Naive B cell (primary cell): ENCODE results near the gene HOXB2. TPM values are rescaled to one million over a fixed set of nuclear protein-coding genes. Genes with fewer than 3 reads are reported as not detected.

Experiments used
- ATAC-seq, 2 donors: fragments of 150-1000 bp; cut with Tn5 transposase; 2 replicates each; pipeline ENCODE4 v1.10.0; 2021; ENCODE audit warnings: low read depth in 2 of 2, mild to moderate bottlenecking in 2 of 2, moderate library complexity in 2 of 2
- DNase-seq: peaks from one replicate; pipeline ENCODE4 v3.0.0; 2022
- H3K27ac Mint-ChIP-seq, 6 donors: one replicate each; pipeline ENCODE4 v1.8.0; 2020 to 2022; ENCODE audit warnings: mild to moderate bottlenecking in 6 of 6, mixed read lengths in 6 of 6, moderate library complexity in 5 of 6, inconsistent platforms in 2 of 6
- H3K27me3 Mint-ChIP-seq, 3 donors: one replicate each; pipeline ENCODE4 v1.8.0; 2021 to 2022; ENCODE audit warnings: mixed read lengths in 3 of 3, mild to moderate bottlenecking in 1 of 3
- H3K36me3 Mint-ChIP-seq, 2 donors: one replicate each; pipeline ENCODE4 v1.8.0; 2020 to 2022; ENCODE audit warnings: mixed read lengths in 2 of 2, inconsistent platforms in 1 of 2, mild to moderate bottlenecking in 1 of 2
- H3K4me1 Mint-ChIP-seq, 3 donors: one replicate each; pipeline ENCODE4 v1.8.0; 2020 to 2022; ENCODE audit warnings: mixed read lengths in 3 of 3, inconsistent platforms in 1 of 3, mild to moderate bottlenecking in 1 of 3, moderate library complexity in 1 of 3
- H3K4me3 Mint-ChIP-seq, 8 donors: one replicate each; pipeline ENCODE4 v1.8.0; 2020 to 2022; ENCODE audit warnings: mild to moderate bottlenecking in 8 of 8, mixed read lengths in 8 of 8, moderate library complexity in 8 of 8, inconsistent platforms in 2 of 8
- H3K9me3 Mint-ChIP-seq, 7 donors: one replicate each; pipeline ENCODE4 v1.8.0; 2020 to 2022; ENCODE audit warnings: mixed read lengths in 7 of 7, mild to moderate bottlenecking in 5 of 7, inconsistent platforms in 2 of 7, moderate library complexity in 1 of 7
- polyA plus RNA-seq, 6 donors: library from polyadenylated mRNA; unstranded; fragments of 300-500 nt; fragmentation: Illumina TruSeq; gene quantifications; one replicate each; pipeline ENCODE4 v1.2.3, GENCODE V29; 2021; ENCODE audit warnings: low read depth in 6 of 6

HOXB2 gene
- polyA plus RNA-seq, 6 donors from 2014 or later, result 2.3 to 9.3 (median 5.5) TPM

- no peak overlapping the region for H3K4me3 Mint-ChIP-seq
Measured at GRCh38 chr17:48502312-48502711, 42.6 kb downstream of the HOXB2 start.

GRCh38 chr17:48500435-48501426, 44.2 kb downstream of the HOXB2 start:
- peaks cover 25 to 70% (median 59%) of the 10 kb centered on the region in 3 donors for H3K27me3 Mint-ChIP-seq

More at GRCh38 chr17:48502312-48502711, 42.6 kb downstream of the HOXB2 start:
- DNase-seq (no peak), ATAC-seq (no peak)
- no peaks in the 10 kb centered on the region for H3K36me3 Mint-ChIP-seq
- no peaks in the 10 kb centered on the region for H3K4me1 Mint-ChIP-seq
- peaks cover 21 to 65% (median 52%) of the 10 kb centered on the region in 3 donors for H3K27me3 Mint-ChIP-seq
- H3K27ac Mint-ChIP-seq, result no peak overlapping the region
- no peaks in the 10 kb centered on the region for H3K9me3 Mint-ChIP-seq

GRCh38 chr17:48499735-48500434, 45.0 kb downstream of the HOXB2 start:
- Mint-ChIP-seq H3K4me3 (no peak overlapping the region), H3K36me3 (no peaks in the 10 kb centered on the region), H3K9me3 (no peaks in the 10 kb centered on the region), H3K4me1 (no peaks in the 10 kb centered on the region), H3K27me3 (peaks cover 26 to 73% (median 64%) of the 10 kb centered on the region in 3 donors), H3K27ac (peak overlapping the region in 1 of 6 donors; percentile 3)
- ATAC-seq, result no peak
- no peak for DNase-seq

More at GRCh38 chr17:48500435-48501426, 44.2 kb downstream of the HOXB2 start:
- DNase-seq (no peak), ATAC-seq (no peak)
- H3K9me3 Mint-ChIP-seq, result no peaks in the 10 kb centered on the region
- H3K4me3 Mint-ChIP-seq, result no peak overlapping the region
- H3K36me3 Mint-ChIP-seq, result no peaks in the 10 kb centered on the region
- H3K4me1 Mint-ChIP-seq, result no peaks in the 10 kb centered on the region
- peak overlapping the region in 1 of 6 donors; percentile 55 for H3K27ac Mint-ChIP-seq

- Mint-ChIP-seq H3K4me1 (no peaks in the 10 kb centered on the region), H3K27me3 (peaks cover 32 to 73% (median 69%) of the 10 kb centered on the region in 3 donors), H3K9me3 (no peaks in the 10 kb centered on the region), H3K27ac (no peak overlapping the region), H3K36me3 (no peaks in the 10 kb centered on the region), H3K4me3 (no peak overlapping the region)
- DNase-seq, result no peak
- no peak for ATAC-seq
Measured at GRCh38 chr17:48499248-48499647, 45.7 kb downstream of the HOXB2 start.

GRCh38 chr17:48498164-48498850, 46.6 kb downstream of the HOXB2 start:
- ATAC-seq (no peak), DNase-seq (no peak)
- Mint-ChIP-seq H3K36me3 (no peaks in the 10 kb centered on the region), H3K27ac (no peak overlapping the region), H3K27me3 (peaks cover 35 to 71% (median 69%) of the 10 kb centered on the region in 3 donors), H3K4me3 (no peak overlapping the region), H3K4me1 (no peaks in the 10 kb centered on the region), H3K9me3 (no peaks in the 10 kb centered on the region)

- Mint-ChIP-seq H3K4me3 (no peak overlapping the region), H3K9me3 (no peaks in the 10 kb centered on the region), H3K4me1 (peaks cover 0 to 7% (median 0%) of the 10 kb centered on the region in 3 donors), H3K27me3 (peaks cover 28 to 63% (median 60%) of the 10 kb centered on the region in 3 donors), H3K27ac (no peak overlapping the region), H3K36me3 (no peaks in the 10 kb centered on the region)
- ATAC-seq, result no peak
- no peak for DNase-seq
Measured at GRCh38 chr17:48497103-48497502, 47.8 kb downstream of the HOXB2 start.

GRCh38 chr17:48494335-48494734, 50.6 kb downstream of the HOXB2 start:
- peaks cover 5 to 24% (median 15%) of the 10 kb centered on the region in 3 donors for H3K4me1 Mint-ChIP-seq
- no peak overlapping the region for H3K27ac Mint-ChIP-seq
- H3K4me3 Mint-ChIP-seq, result peak overlapping the region in 2 of 8 donors; percentile 13 to 48
- no peak for ATAC-seq
- no peak for DNase-seq
- H3K27me3 Mint-ChIP-seq, result peaks cover 45 to 60% (median 55%) of the 10 kb centered on the region in 3 donors
- H3K9me3 Mint-ChIP-seq, result no peaks in the 10 kb centered on the region
- no peaks in the 10 kb centered on the region for H3K36me3 Mint-ChIP-seq

Other genes with a start within 250 kb of the HOXB2 start
- 100 to 1,000 TPM in 5 of 6 donors, 10 to 100 TPM in 1; 79.3 to 166 (median 140) TPM for gene SKAP1, start 114.9 kb downstream of the HOXB2 start, polyA plus RNA-seq
- not detected for gene HOXB1, start 14.1 kb downstream of the HOXB2 start, polyA plus RNA-seq
- under 1 TPM in 2 of 6 donors, not detected in 4; 0.07 to 0.25 TPM for gene HOXB4, start 33.2 kb upstream of the HOXB2 start, polyA plus RNA-seq
- gene HOXB3, start 45.1 kb upstream of the HOXB2 start, polyA plus RNA-seq, result under 1 TPM in 1 of 6 donors, not detected in 5; 0.05 TPM
- not detected for gene HOXB5, start 48.7 kb upstream of the HOXB2 start, polyA plus RNA-seq
- not detected for gene HOXB6, start 59.9 kb upstream of the HOXB2 start, polyA plus RNA-seq
- under 1 TPM in 2 of 6 donors, not detected in 4; 0.24 to 0.58 TPM for gene HOXB7, start 65.9 kb upstream of the HOXB2 start, polyA plus RNA-seq
- gene HOXB8, start 70.2 kb upstream of the HOXB2 start, polyA plus RNA-seq, result not detected
- not detected for gene HOXB9, start 81.2 kb upstream of the HOXB2 start, polyA plus RNA-seq
- not detected for gene PRAC1, start 177.4 kb upstream of the HOXB2 start, polyA plus RNA-seq
- gene PRAC2, start 178.1 kb upstream of the HOXB2 start, polyA plus RNA-seq, result not detected
- not detected for gene HOXB13, start 183.6 kb upstream of the HOXB2 start, polyA plus RNA-seq